HCT116 (cell line): ENCODE data around the gene ABLIM1. TPM values are rescaled to one million over a fixed set of nuclear protein-coding genes. Genes with fewer than 3 reads are reported as not detected.

ENCODE experiments used
- ATAC-seq: fragments of 200-7000 bp; cut with Tn5 transposase; 2 replicates; pipeline ENCODE4 v1.9.1; 2020; ENCODE audit warnings: mild to moderate bottlenecking, moderate library complexity
- BruUV-seq: library from RNA; stranded (reverse); fragments of 400-500 nt; replicated peaks from 2 replicates; lab custom pipeline; 2021; lab: Mats Ljungman, UMichigan
- CTCF ChIA-PET: fragments of 300-600 bp; sonication (Branson Sonifier 250); formaldehyde crosslinking; loops from one replicate; lab custom pipeline; 2021; ENCODE audit warnings: antibody characterized with exemption; lab: Charles Lee
- POLR2A ChIA-PET: fragments of 300-600, 350-600 bp; sonication (Branson Sonifier 250); formaldehyde crosslinking; loops from one replicate; lab custom pipeline; 2021; ENCODE audit warnings: antibody characterized with exemption; lab: Charles Lee
- RAD21 ChIA-PET, 2 experiments: fragments of 300-600 bp; sonication (Branson Sonifier 250); formaldehyde crosslinking; loops; one replicate each; lab custom pipeline; 2023; ENCODE audit warnings: low total read pairs in 2 of 2; ENCODE audit not compliant: uncharacterized antibody in 2 of 2, unreplicated experiment in 2 of 2, low non-redundant PET in 1 of 2; lab: Charles Lee
- DNase-seq: peaks from one replicate; pipeline ENCODE4 v3.0.0-alpha.2; 2010; ENCODE audit warnings: low read depth, low spot score
- H2AFZ ChIP-seq: fragments of 200-600 bp; shearing (Covaris generic), sonication (generic); 2 replicates; pipeline ENCODE4 v1.6.1; 2017; ENCODE audit warnings: low read depth, mixed run types, mixed read lengths, antibody characterized with exemption, low read length; ENCODE audit not compliant: poor library complexity, severe bottlenecking
- H3K27ac ChIP-seq: 2 replicates; pipeline ENCODE4 v1.5.1; 2012; ENCODE audit warnings: low read depth, low read length
- H3K27me3 ChIP-seq: fragments of 200-600 bp; sonication (generic); 2 replicates; pipeline ENCODE4 v1.6.1; 2016; ENCODE audit warnings: mixed run types, low read length, mixed read lengths; ENCODE audit not compliant: insufficient read depth
- H3K36me3 ChIP-seq, 2 experiments: fragments of 200-500 bp in 1 of 2; fragments of 200-600 bp in 1 of 2; sonication (Bioruptor generic) in 1 of 2; sonication (generic) in 1 of 2; 2 replicates each; pipeline versions ENCODE4 v1.5.1 to v1.6.1; 2014 to 2016; ENCODE audit warnings: low read length in 2 of 2, inconsistent platforms in 1 of 2, mixed read lengths in 1 of 2, mixed run types in 1 of 2; ENCODE audit not compliant: insufficient read depth in 2 of 2, control insufficient read depth in 1 of 2
- H3K4me1 ChIP-seq, 2 experiments: fragments of 200-600 bp in 1 of 2; sonication (generic) in 1 of 2; 2 replicates each; pipeline versions ENCODE4 v1.5.1 to v1.6.1; 2012 to 2017; ENCODE audit warnings: low read length in 2 of 2, inconsistent platforms in 1 of 2, mild to moderate bottlenecking in 1 of 2, mixed read lengths in 1 of 2, mixed run types in 1 of 2, moderate library complexity in 1 of 2; ENCODE audit not compliant: insufficient read depth in 2 of 2, control insufficient read depth in 1 of 2
- H3K4me2 ChIP-seq: fragments of 200-600 bp; sonication (generic); 2 replicates; pipeline ENCODE4 v1.6.1; 2017; ENCODE audit warnings: mixed run types, low read length, mixed read lengths
- H3K4me3 ChIP-seq, 2 experiments: fragments of 200-600 bp in 1 of 2; sonication (generic) in 1 of 2; replicated peaks in 1 of 2; 2 replicates each; pipeline ENCODE4 v1.5.1; 2011 to 2016; ENCODE audit warnings: low read length in 2 of 2, control low read depth in 1 of 2, low read depth in 1 of 2, mild to moderate bottlenecking in 1 of 2, mixed read lengths in 1 of 2, mixed run types in 1 of 2
- H3K79me2 ChIP-seq: fragments of 200-600 bp; sonication (generic); 2 replicates; pipeline ENCODE4 v1.6.1; 2017; ENCODE audit warnings: mild to moderate bottlenecking, mixed run types, low read length, moderate library complexity, mixed read lengths; ENCODE audit not compliant: insufficient read depth
- H3K9ac ChIP-seq: fragments of 200-600 bp; sonication (generic); 2 replicates; pipeline ENCODE4 v1.6.1; 2016; ENCODE audit warnings: low read length, mixed read lengths
- H3K9me2 ChIP-seq: fragments of 200-600 bp; sonication (generic), shearing (Covaris generic); 2 replicates; pipeline ENCODE4 v1.6.1; 2017; ENCODE audit warnings: mixed run types, mild to moderate bottlenecking, moderate library complexity; ENCODE audit not compliant: insufficient read depth
- H3K9me3 ChIP-seq, 2 experiments: fragments of 200-500 bp in 1 of 2; fragments of 200-600 bp in 1 of 2; sonication (Bioruptor generic) in 1 of 2; sonication (generic) in 1 of 2; 2 replicates each; pipeline ENCODE4 v1.6.1; 2014 to 2017; ENCODE audit warnings: low read length in 2 of 2, mixed read lengths in 2 of 2, inconsistent platforms in 1 of 2, low read depth in 1 of 2, mild to moderate bottlenecking in 1 of 2, mixed run types in 1 of 2, moderate library complexity in 1 of 2; ENCODE audit not compliant: control insufficient read depth in 1 of 2, insufficient read depth in 1 of 2
- H4K20me1 ChIP-seq: fragments of 200-600 bp; sonication (generic), shearing (Covaris generic); 2 replicates; pipeline ENCODE4 v1.6.1; 2017; ENCODE audit warnings: mixed run types, mild to moderate bottlenecking, moderate library complexity; ENCODE audit not compliant: insufficient read depth
- ATF3 ChIP-seq: IDR thresholded peaks from 2 replicates; pipeline ENCODE4 v1.6.1; 2012
- CEBPB ChIP-seq: IDR thresholded peaks from 2 replicates; pipeline ENCODE4 v1.6.1; 2012; ENCODE audit warnings: low read depth
- ELF1 ChIP-seq: IDR thresholded peaks from 2 replicates; pipeline ENCODE4 v1.6.1; 2012; ENCODE audit warnings: low read depth, borderline replicate concordance
- EZH2 ChIP-seq: fragments of 200-600 bp; sonication (generic); IDR thresholded peaks from 2 replicates; pipeline ENCODE4 v1.6.1; 2017; ENCODE audit warnings: antibody characterized with exemption, mixed run types
- EZH2phosphoT487 ChIP-seq: fragments of 200-600 bp; IDR thresholded peaks from 2 replicates; pipeline ENCODE4 v1.6.1; 2018; ENCODE audit warnings: antibody characterized with exemption, borderline replicate concordance
- FOSL1 ChIP-seq: IDR thresholded peaks from 2 replicates; pipeline ENCODE4 v1.6.1; 2012; ENCODE audit warnings: low read depth
- JUND ChIP-seq: IDR thresholded peaks from 2 replicates; pipeline ENCODE4 v1.6.1; 2012
- MAX ChIP-seq: IDR thresholded peaks from 2 replicates; pipeline ENCODE4 v1.6.1; 2012
- REST ChIP-seq: IDR thresholded peaks from 2 replicates; pipeline ENCODE4 v1.6.1; 2012; ENCODE audit warnings: low read depth
- TCF7L2 ChIP-seq: IDR thresholded peaks from 2 replicates; pipeline ENCODE4 v1.7.0; 2011; ENCODE audit warnings: borderline replicate concordance, inconsistent platforms; ENCODE audit not compliant: insufficient read depth, insufficient read length; ENCODE audit errors: extremely low read depth
- YY1 ChIP-seq: IDR thresholded peaks from 2 replicates; pipeline ENCODE4 v1.6.1; 2011; ENCODE audit warnings: low read length, low read depth, moderate library complexity, mild to moderate bottlenecking; ENCODE audit not compliant: insufficient replicate concordance; ENCODE audit errors: extremely low read depth
- intact Hi-C: fragments of 100-400 bp; cut with micrococcal nuclease; formaldehyde crosslinking; loops from 2 replicates; pipeline ENCODE4 v1.10.0; 2022
- total RNA-seq: library from RNA; stranded (reverse); gene quantifications from one replicate; pipeline ENCODE4 v1.2.1, GENCODE V29; 2021; ENCODE audit not compliant: unreplicated experiment
- TF ChIP-seq, protein P1 (sequence below): IDR thresholded peaks from 2 replicates; pipeline ENCODE4 v1.6.1; 2011; ENCODE audit warnings: mild to moderate bottlenecking, low read length, moderate library complexity; ENCODE audit not compliant: insufficient replicate concordance; ENCODE audit errors: extremely low read depth

ABLIM1 gene
- total RNA-seq, 1 experiment from 2014 or later: 96.2 TPM

GRCh38 chr10:114556236-114557122, 101.6 kb downstream of the ABLIM1 start:
- Histone ChIP-seq H3K9me2 (no peaks in the 10 kb centered on the region; the same call in 1 of the 2 replicates), H4K20me1 (no peaks in the 10 kb centered on the region), H3K9me3 (peaks cover 9 to 17% of the 10 kb centered on the region in 2 experiments; a peak in 2 of 4 replicates), H3K79me2 (no peaks in the 10 kb centered on the region), H3K36me3 (no peaks in the 10 kb centered on the region), H3K4me2 (no peak overlapping the region), H3K27ac (no peak overlapping the region), H3K27me3 (no peaks in the 10 kb centered on the region), H3K4me3 (no peak overlapping the region), H3K4me1 (no peaks in the 10 kb centered on the region), H3K9ac (no peak overlapping the region)
- no peak for DNase-seq
- ChIA-PET RAD21 (no interaction called here), POLR2A (no interaction called here), CTCF (no interaction called here)
- intact Hi-C loops: loop anchor here (10.0 kb wide), 1 partner anchor 858 kb away; no protein-coding TSS in a partner anchor
- TF ChIP-seq EZH2phosphoT487 (no peak), TCF7L2 (no peak), FOSL1 (no peak), CEBPB (no peak), REST (no peak), ELF1 (no peak), YY1 (no peak), EZH2 (no peak), MAX (no peak), JUND (no peak), ATF3 (no peak)
- TF ChIP-seq, protein P1, sequence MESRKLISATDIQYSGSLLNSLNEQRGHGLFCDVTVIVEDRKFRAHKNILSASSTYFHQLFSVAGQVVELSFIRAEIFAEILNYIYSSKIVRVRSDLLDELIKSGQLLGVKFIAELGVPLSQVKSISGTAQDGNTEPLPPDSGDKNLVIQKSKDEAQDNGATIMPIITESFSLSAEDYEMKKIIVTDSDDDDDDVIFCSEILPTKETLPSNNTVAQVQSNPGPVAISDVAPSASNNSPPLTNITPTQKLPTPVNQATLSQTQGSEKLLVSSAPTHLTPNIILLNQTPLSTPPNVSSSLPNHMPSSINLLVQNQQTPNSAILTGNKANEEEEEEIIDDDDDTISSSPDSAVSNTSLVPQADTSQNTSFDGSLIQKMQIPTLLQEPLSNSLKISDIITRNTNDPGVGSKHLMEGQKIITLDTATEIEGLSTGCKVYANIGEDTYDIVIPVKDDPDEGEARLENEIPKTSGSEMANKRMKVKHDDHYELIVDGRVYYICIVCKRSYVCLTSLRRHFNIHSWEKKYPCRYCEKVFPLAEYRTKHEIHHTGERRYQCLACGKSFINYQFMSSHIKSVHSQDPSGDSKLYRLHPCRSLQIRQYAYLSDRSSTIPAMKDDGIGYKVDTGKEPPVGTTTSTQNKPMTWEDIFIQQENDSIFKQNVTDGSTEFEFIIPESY: no peak
- TF ChIP-seq, all 23 proteins: peak for 0
- BruUV-seq: no TSS peak
- no peak for ATAC-seq
- H2AFZ ChIP-seq: no peak overlapping the region
